Left lung (tissue), 10 donors: Measurements from ENCODE around the gene TRPC4AP. TPM values are rescaled to one million over a fixed set of nuclear protein-coding genes. Genes with fewer than 3 reads are reported as not detected.

Experiments used
- ATAC-seq: fragments of 200-7000 bp; cut with Tn5 transposase; one replicate; pipeline ENCODE4 v1.9.1; 2020; ENCODE audit warnings: moderate library complexity
- DNase-seq, 4 donors: peaks; one replicate each; pipeline ENCODE4 v3.0.0-alpha.2; 2013 to 2020
- H3K27ac ChIP-seq, 2 donors: fragments of 200-600 bp; sonication (generic) in 1 of 2; one replicate each; pipeline versions ENCODE4 v1.5.0 to v1.8.0; 2020 to 2021
- H3K27me3 ChIP-seq, 2 donors: fragments of 200-600 bp; sonication (generic) in 1 of 2; one replicate each; pipeline versions ENCODE4 v1.5.0 to v1.8.0; 2020 to 2021
- H3K36me3 ChIP-seq, 2 donors: fragments of 200-600 bp; sonication (generic) in 1 of 2; one replicate each; pipeline versions ENCODE4 v1.5.0 to v1.8.0; 2020 to 2021
- H3K4me1 ChIP-seq, 2 donors: fragments of 200-600 bp; one replicate each; pipeline ENCODE4 v1.8.0; 2021
- H3K4me3 ChIP-seq, 2 donors: fragments of 200-600 bp; sonication (generic) in 1 of 2; one replicate each; pipeline versions ENCODE4 v1.5.0 to v1.8.0; 2020 to 2021; ENCODE audit warnings: mild to moderate bottlenecking in 1 of 2
- H3K9me3 ChIP-seq, 2 donors: fragments of 200-600 bp; sonication (generic) in 1 of 2; one replicate each; pipeline versions ENCODE4 v1.5.0 to v1.8.0; 2020 to 2021
- intact Hi-C, 2 donors: fragments of 100-400 bp; cut with DNase I; formaldehyde crosslinking; loops; one replicate each; pipeline versions ENCODE4 v1.11.2 to v1.14.2; 2022
- polyA plus RNA-seq, 6 donors: library from polyadenylated mRNA; unstranded; fragments of 120-200 nt; gene quantifications; one replicate each; pipeline ENCODE4 v1.2.1, GENCODE V29; 2013; ENCODE audit not compliant: insufficient read length in 6 of 6
- total RNA-seq, 2 donors: library from RNA; stranded (reverse); fragmentation: NEBNext Ultra II Directional; extraction: Animal tissue kit (Norgen Biotek cat#: 25700); gene quantifications; one replicate each; pipeline ENCODE4 v1.2.1, GENCODE V29; 2021
- TF ChIP-seq, protein P1 (sequence below), 2 donors: fragments of 200-600 bp; sonication (generic) in 1 of 2; IDR thresholded peaks; one replicate each; pipeline versions ENCODE4 v1.5.0 to v1.8.0; 2021; ENCODE audit warnings: antibody characterized with exemption in 2 of 2
- donor health status: DM: no; HTN: yes; CAD: no.
- donor health status: DM: no; HTN: no; CAD: no.

Gene TRPC4AP
- total and polyA plus RNA-seq, 8 donors = 57.8 to 70.8 (median 67.0) TPM

DNA sequence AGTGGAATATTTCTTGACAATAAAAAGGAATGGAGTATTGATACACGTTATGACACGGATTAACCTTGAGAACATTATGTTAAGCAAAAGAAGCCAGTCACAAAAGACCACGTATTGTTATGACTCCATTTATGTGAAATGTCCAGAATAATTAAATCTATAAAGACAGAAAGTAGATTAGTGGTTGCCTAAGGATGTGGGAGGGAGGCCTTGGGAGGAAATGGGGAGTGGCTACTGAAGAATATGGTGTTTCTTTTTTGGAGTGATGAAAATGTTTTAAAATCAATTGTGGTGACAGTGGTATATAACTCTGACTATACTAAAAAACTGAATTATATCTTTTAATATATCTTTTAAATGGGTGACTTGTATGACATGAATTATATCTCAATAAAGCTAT is 30.1 kb downstream of the TRPC4AP start:
- ATAC-seq (no peak), DNase-seq (no peak)
- peaks cover 0 to 26% of the 10 kb centered on the region in 2 donors for H3K36me3 ChIP-seq
- no peaks in the 10 kb centered on the region for H3K27me3 ChIP-seq
- intact Hi-C loops = no loop called here
- no peak overlapping the region for H3K27ac ChIP-seq
- H3K4me3 ChIP-seq = no peak overlapping the region
- H3K9me3 ChIP-seq = no peaks in the 10 kb centered on the region
- peaks cover 0 to 25% of the 10 kb centered on the region in 2 donors for H3K4me1 ChIP-seq
- TF ChIP-seq, protein P1, sequence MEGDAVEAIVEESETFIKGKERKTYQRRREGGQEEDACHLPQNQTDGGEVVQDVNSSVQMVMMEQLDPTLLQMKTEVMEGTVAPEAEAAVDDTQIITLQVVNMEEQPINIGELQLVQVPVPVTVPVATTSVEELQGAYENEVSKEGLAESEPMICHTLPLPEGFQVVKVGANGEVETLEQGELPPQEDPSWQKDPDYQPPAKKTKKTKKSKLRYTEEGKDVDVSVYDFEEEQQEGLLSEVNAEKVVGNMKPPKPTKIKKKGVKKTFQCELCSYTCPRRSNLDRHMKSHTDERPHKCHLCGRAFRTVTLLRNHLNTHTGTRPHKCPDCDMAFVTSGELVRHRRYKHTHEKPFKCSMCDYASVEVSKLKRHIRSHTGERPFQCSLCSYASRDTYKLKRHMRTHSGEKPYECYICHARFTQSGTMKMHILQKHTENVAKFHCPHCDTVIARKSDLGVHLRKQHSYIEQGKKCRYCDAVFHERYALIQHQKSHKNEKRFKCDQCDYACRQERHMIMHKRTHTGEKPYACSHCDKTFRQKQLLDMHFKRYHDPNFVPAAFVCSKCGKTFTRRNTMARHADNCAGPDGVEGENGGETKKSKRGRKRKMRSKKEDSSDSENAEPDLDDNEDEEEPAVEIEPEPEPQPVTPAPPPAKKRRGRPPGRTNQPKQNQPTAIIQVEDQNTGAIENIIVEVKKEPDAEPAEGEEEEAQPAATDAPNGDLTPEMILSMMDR (IDR thresholded peaks at IDR 0.05) = no peak

DNA sequence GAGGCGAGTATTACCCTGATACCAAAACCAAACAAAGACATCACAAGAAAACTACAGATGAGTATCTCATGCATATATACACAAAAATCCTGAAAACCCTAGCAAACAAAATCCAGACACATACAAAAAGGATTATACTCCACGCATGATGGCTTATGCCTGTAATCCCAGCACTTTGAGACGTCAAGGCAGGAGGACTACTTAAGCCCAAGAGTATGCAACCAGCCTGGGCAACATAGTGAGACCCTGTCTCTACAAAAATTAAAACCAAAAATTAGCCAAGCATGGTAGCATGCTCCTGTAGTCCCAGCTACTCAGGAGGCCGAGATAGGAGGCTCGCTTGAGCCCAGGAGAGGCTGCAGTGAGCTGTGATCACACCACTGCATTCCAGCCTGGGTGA is 32.4 kb downstream of the TRPC4AP start:
- no peak for ATAC-seq

DNA sequence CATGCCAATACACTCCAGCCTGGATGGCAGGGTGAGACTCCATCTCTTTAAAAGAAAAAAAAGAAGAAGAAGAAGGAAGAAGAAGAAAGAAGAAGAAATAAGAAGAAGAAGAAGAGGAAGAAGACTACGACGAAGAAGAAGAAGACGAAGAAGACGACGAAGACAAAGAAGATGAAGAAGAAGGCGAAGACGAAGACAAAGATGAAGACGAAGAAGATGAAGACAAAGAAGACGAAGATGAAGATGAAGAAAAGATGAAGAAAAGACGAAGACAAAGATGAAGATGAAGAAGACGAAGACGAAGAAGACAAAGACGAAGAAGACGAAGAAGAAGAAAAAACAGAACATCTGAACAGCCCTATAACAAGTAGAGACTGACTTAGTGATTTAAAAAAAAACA is 33.0 kb downstream of the TRPC4AP start:
- ATAC-seq = no peak

More for the DNA sequence above, 32.4 kb downstream of the TRPC4AP start:
- Histone ChIP-seq H3K4me1 (peaks cover 0 to 38% of the 10 kb centered on the region in 2 donors), H3K27ac (no peak overlapping the region), H3K4me3 (no peak overlapping the region), H3K9me3 (no peaks in the 10 kb centered on the region), H3K27me3 (no peaks in the 10 kb centered on the region), H3K36me3 (peaks cover 0 to 20% of the 10 kb centered on the region in 2 donors)
- intact Hi-C loops = no loop called here
- TF ChIP-seq, protein P1 (IDR thresholded peaks at IDR 0.05) = no peak
- DNase-seq = no peak

DNA sequence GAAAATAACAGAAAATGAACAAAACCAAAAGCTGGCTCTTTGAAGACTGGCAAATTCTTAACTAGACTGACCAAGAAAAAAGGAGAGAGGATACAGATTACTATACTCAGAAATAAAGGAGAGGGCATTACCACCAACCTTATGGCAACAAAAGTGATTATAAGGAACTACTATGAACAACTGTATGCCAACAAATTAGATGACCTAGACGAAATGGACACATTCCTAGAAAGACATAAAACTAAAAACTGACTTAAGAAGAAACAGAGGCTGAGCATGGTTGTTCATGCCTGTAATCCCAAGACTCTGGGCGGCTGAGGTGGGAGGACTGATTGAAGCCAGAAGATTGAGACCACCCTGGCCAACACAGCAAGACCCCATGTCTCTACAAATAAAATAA is 33.5 kb downstream of the TRPC4AP start:
- no peak overlapping the region for H3K4me3 ChIP-seq
- ATAC-seq (no peak), DNase-seq (no peak)
- H3K27ac ChIP-seq = no peak overlapping the region
- intact Hi-C loops = no loop called here
- H3K36me3 ChIP-seq = peaks cover 0 to 29% of the 10 kb centered on the region in 2 donors
- H3K4me1 ChIP-seq = peaks cover 0 to 39% of the 10 kb centered on the region in 2 donors
- no peaks in the 10 kb centered on the region for H3K27me3 ChIP-seq
- no peaks in the 10 kb centered on the region for H3K9me3 ChIP-seq
- TF ChIP-seq, protein P1 (IDR thresholded peaks at IDR 0.05) = no peak

More for the DNA sequence above, 33.0 kb downstream of the TRPC4AP start:
- Histone ChIP-seq H3K27me3 (no peaks in the 10 kb centered on the region), H3K4me1 (peaks cover 0 to 38% of the 10 kb centered on the region in 2 donors), H3K27ac (no peak overlapping the region), H3K9me3 (no peaks in the 10 kb centered on the region), H3K4me3 (no peak overlapping the region), H3K36me3 (peaks cover 0 to 25% of the 10 kb centered on the region in 2 donors)
- TF ChIP-seq, protein P1 (IDR thresholded peaks at IDR 0.05) = no peak
- DNase-seq = no peak
- intact Hi-C loops = no loop called here

DNA sequence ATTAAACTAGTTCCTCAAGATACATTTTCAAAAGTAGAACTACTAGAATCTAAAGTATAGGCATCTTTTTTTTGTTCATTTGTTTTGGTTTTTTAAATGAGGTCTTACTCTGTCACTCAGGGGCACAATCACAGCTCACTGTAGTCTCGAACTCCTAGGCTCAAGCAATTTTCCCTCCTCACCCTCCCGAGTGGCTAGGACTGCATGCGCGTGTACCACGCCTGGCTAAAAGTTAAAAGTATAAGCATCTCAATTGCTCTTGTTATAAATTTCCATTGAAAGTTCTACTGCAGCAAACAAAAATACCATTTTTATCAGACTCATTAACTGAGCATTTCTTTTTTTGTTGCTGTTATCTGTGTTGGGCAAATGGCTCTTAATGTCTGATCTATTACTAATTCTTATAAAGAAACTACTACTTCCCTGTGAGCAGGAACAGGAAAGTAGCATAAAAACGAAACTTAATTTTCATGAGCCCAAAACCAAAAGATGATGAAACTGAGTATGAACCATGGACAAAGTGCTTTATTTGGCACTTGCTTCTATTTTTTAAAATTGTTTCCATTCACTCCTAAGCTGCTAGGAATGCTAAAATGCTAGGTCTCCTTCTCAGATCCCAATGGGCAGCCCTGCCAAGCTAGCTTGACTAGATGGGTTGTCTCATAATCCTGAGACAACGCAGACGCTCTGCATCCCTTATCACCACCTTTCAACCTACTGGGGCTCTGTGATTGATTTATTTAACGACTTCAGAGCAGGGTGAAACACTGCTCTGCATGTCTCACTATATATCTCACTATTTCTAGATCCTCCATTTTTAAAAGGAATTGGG is 36.9 kb downstream of the TRPC4AP start:
- Histone ChIP-seq H3K4me1 (peaks cover 6 to 35% of the 10 kb centered on the region in 2 donors), H3K9me3 (no peaks in the 10 kb centered on the region), H3K36me3 (peaks cover 0 to 23% of the 10 kb centered on the region in 2 donors), H3K4me3 (no peak overlapping the region), H3K27ac (peak overlapping the region in 1 of 2 donors; percentile 53), H3K27me3 (no peaks in the 10 kb centered on the region)
- DNase-seq (no peak), ATAC-seq (no peak)
- TF ChIP-seq, protein P1 (IDR thresholded peaks at IDR 0.05) = no peak
- intact Hi-C loops = no loop called here
